NCI-H526 (cell line): ENCODE measurements around the gene FBXL17.

Experiments
- DNase-seq, 2 experiments: peaks; one replicate each; lab custom pipeline; 2025; lab: John Stamatoyannopoulos, UW

FBXL17 gene

GRCh38 chr5:107812570-107813141 is 569.2 kb downstream of the FBXL17 start:
- DNase-seq = no peak

GRCh38 chr5:107809201-107810034 is 572.5 kb downstream of the FBXL17 start:
- no peak for DNase-seq
